ENCODE results near the gene SGPP1. TPM values are rescaled to one million over a fixed set of nuclear protein-coding genes. Genes with fewer than 3 reads are reported as not detected.
"Not testable (repeated sequence)": the region's sequence is repeated elsewhere in the genome, so short reads cannot be mapped to it uniquely, and the experiment has no call there.

Gene SGPP1
- total RNA-seq, 1 donor from 2014 or later, result 21.1 TPM

- Histone ChIP-seq H3K27ac (peak overlapping the region; percentile 95), H3K4me3 (peak overlapping the region; percentile 62 to 70), H3K9me3 (no peaks in the 10 kb centered on the region), H3K4me1 (peaks cover 19% of the 10 kb centered on the region), H3K27me3 (no peaks in the 10 kb centered on the region), H3K36me3 (no peaks in the 10 kb centered on the region)
- TF ChIP-seq CTCF (IDR thresholded peaks at IDR 0.05), result no peak
- TF ChIP-seq POLR2A (IDR thresholded peaks at IDR 0.05), result no peak
- peak in 1 of 2 donors; percentile 95 for TF ChIP-seq POLR2AphosphoS5 (IDR thresholded peaks at IDR 0.05; ENCODE audit: insufficient read depth in 1 of 2, low read depth in 1 of 2)
- intact Hi-C loops (cut with DNase I), result loop anchor here (5.0 kb wide), 1 partner anchor 100 kb away; the partner anchor contains the start of gene PPP2R5E
- peak in 1 of 2 donors; percentile 94 for DNase-seq (ENCODE audit: extremely low spot score in 2 of 2)
These were observed 85.6 kb downstream of the SGPP1 start for GRCh38 chr14:63642229-63642611.

- Histone ChIP-seq H3K36me3 (no peaks in the 10 kb centered on the region), H3K27ac (peak within 1 kb of the TSS; percentile 95), H3K9me3 (no peaks in the 10 kb centered on the region), H3K27me3 (no peaks in the 10 kb centered on the region), H3K4me3 (peak within 1 kb of the TSS; percentile 62 to 70), H3K4me1 (peaks cover 19% of the 10 kb centered on the region)
- peak; percentile 98 to 100 for DNase-seq (ENCODE audit: extremely low spot score in 2 of 2)
- intact Hi-C loops (cut with DNase I), result loop anchor here (5.0 kb wide), 1 partner anchor 99 kb away; the partner anchor contains the start of gene PPP2R5E
- TF ChIP-seq CTCF (IDR thresholded peaks at IDR 0.05) (peak in 1 of 3 experiments; percentile 78), POLR2AphosphoS5 (IDR thresholded peaks at IDR 0.05; ENCODE audit: insufficient read depth in 1 of 2, low read depth in 1 of 2) (peak in 1 of 2 donors; percentile 92), POLR2A (IDR thresholded peaks at IDR 0.05) (peak in 1 of 2 donors; percentile 25)
These were observed 86.2 kb downstream of the SGPP1 start, which contains the start of gene WDR89 for GRCh38 chr14:63641473-63642228. Gene WDR89, minus strand, starts transcription at chr14:63641871. Its CDS starts 41,929 bp downstream, at chr14:63599942.

- no peaks in the 10 kb centered on the region for H3K36me3 ChIP-seq
- TF ChIP-seq CTCF (IDR thresholded peaks at IDR 0.05) (no peak), POLR2A (IDR thresholded peaks at IDR 0.05) (no peak), POLR2AphosphoS5 (IDR thresholded peaks at IDR 0.05; ENCODE audit: insufficient read depth in 1 of 2, low read depth in 1 of 2) (no peak)
- H3K4me1 ChIP-seq, result peaks cover 19% of the 10 kb centered on the region
- no peak for DNase-seq (ENCODE audit: extremely low spot score in 2 of 2)
- no peaks in the 10 kb centered on the region for H3K9me3 ChIP-seq
- intact Hi-C loops (cut with DNase I), result no loop called here
- H3K4me3 ChIP-seq, result no peak overlapping the region
- H3K27ac ChIP-seq, result no peak overlapping the region
- no peaks in the 10 kb centered on the region for H3K27me3 ChIP-seq
These were observed 89.4 kb downstream of the SGPP1 start for GRCh38 chr14:63638493-63638892.

- intact Hi-C loops (cut with DNase I); H3K9me3 ChIP-seq; H3K4me3 ChIP-seq; H3K27ac ChIP-seq; H3K36me3 ChIP-seq; H3K27me3 ChIP-seq; DNase-seq (ENCODE audit: extremely low spot score in 2 of 2): not testable (repeated sequence)
- H3K4me1 ChIP-seq, result peaks cover 12% of the 10 kb centered on the region
These were observed 91.7 kb downstream of the SGPP1 start for GRCh38 chr14:63636094-63636635.

Small RNAs within 50 kb of the gene (small RNA-seq; reads per million reads assigned to genes)
- gene AL161670.1, result not detected
- gene RF00012, result not detected
- gene RNU7-116P, result not detected

Other genes with a start within 250 kb of the SGPP1 start
- gene PPP2R5E, start 184.7 kb downstream of the SGPP1 start, total RNA-seq, result 22.6 TPM
- gene WDR89, start 86.2 kb downstream of the SGPP1 start, total RNA-seq, result 7.4 TPM
- gene SYNE2, start 124.9 kb upstream of the SGPP1 start, total RNA-seq, result 145 TPM